Activated T-cell treated with anti-CD3 and anti-CD28 coated beads, Interleukin-2, amount 50 U/mL, for 4 hours (primary cell): ENCODE results near the gene TSEN34. TPM values are rescaled to one million over a fixed set of nuclear protein-coding genes. Genes with fewer than 3 reads are reported as not detected.
A peak's percentile ranks its signal among the peaks of the same experiment; 100 is the strongest.
"Not testable (repeated sequence)": the region's sequence is repeated elsewhere in the genome, so short reads cannot be mapped to it uniquely, and the experiment has no call there.

ENCODE experiments used
- ATAC-seq, 2 donors: fragments of 200-7000 bp; cut with Tn5 transposase; one replicate each; pipeline ENCODE4 v1.10.0; 2021
- DNase-seq: peaks from one replicate; pipeline ENCODE4 v3.0.0-alpha.2; 2020
- H3K27me3 Mint-ChIP-seq: one replicate; pipeline ENCODE4 v1.8.0; 2021; ENCODE audit warnings: low read depth, mixed read lengths
- H3K36me3 Mint-ChIP-seq: one replicate; pipeline ENCODE4 v1.8.0; 2022; ENCODE audit warnings: mixed read lengths; ENCODE audit not compliant: insufficient read depth
- H3K4me1 Mint-ChIP-seq: one replicate; pipeline ENCODE4 v1.8.0; 2021; ENCODE audit warnings: low read depth, mixed read lengths
- H3K4me3 Mint-ChIP-seq: one replicate; pipeline ENCODE4 v1.8.0; 2021; ENCODE audit warnings: mild to moderate bottlenecking, moderate library complexity, mixed read lengths
- H3K9me3 Mint-ChIP-seq: one replicate; pipeline ENCODE4 v1.8.0; 2021; ENCODE audit warnings: mixed read lengths
- total RNA-seq, 3 donors: library from RNA; stranded (reverse); gene quantifications; one replicate each; pipeline ENCODE4 v1.2.1, GENCODE V29; 2021

TSEN34 gene
- total RNA-seq, 3 donors from 2014 or later = 22.7 to 29.1 (median 25.9) TPM

GRCh38 chr19:54189735-54190502, 1.2 kb upstream of the TSEN34 start:
- H3K4me3 Mint-ChIP-seq = peak overlapping the region; percentile 87
- H3K4me1 Mint-ChIP-seq = peaks cover 37% of the 10 kb centered on the region
- DNase-seq = peak; percentile 100
- H3K36me3 Mint-ChIP-seq = peaks cover 14% of the 10 kb centered on the region
- peak; percentile 59 to 63 for ATAC-seq
- no peaks in the 10 kb centered on the region for H3K27me3 Mint-ChIP-seq
- H3K9me3 Mint-ChIP-seq = no peaks in the 10 kb centered on the region

GRCh38 chr19:54190503-54191010, 551 bp upstream of the TSEN34 start:
- ATAC-seq (peak; percentile 63 to 65), DNase-seq (peak; percentile 100)
- Mint-ChIP-seq H3K36me3 (peaks cover 14% of the 10 kb centered on the region), H3K4me1 (peaks cover 37% of the 10 kb centered on the region), H3K27me3 (no peaks in the 10 kb centered on the region), H3K4me3 (peak overlapping the region; percentile 87), H3K9me3 (no peaks in the 10 kb centered on the region)

- peaks cover 35% of the 10 kb centered on the region for H3K4me1 Mint-ChIP-seq
- peaks cover 14% of the 10 kb centered on the region for H3K36me3 Mint-ChIP-seq
- peak overlapping the region; percentile 87 for H3K4me3 Mint-ChIP-seq
- H3K27me3 Mint-ChIP-seq = no peaks in the 10 kb centered on the region
- no peaks in the 10 kb centered on the region for H3K9me3 Mint-ChIP-seq
- no peak for DNase-seq
- ATAC-seq = no peak
Measured at GRCh38 chr19:54191811-54192453, 824 bp downstream of the TSEN34 start.

GRCh38 chr19:54193011-54193410, 1.9 kb downstream of the TSEN34 start:
- Mint-ChIP-seq H3K4me3 (peak overlapping the region; percentile 87), H3K9me3 (no peaks in the 10 kb centered on the region), H3K36me3 (peaks cover 13% of the 10 kb centered on the region), H3K27me3 (no peaks in the 10 kb centered on the region), H3K4me1 (peaks cover 25% of the 10 kb centered on the region)
- no peak for ATAC-seq
- no peak for DNase-seq

- H3K9me3 Mint-ChIP-seq, H3K27me3 Mint-ChIP-seq, DNase-seq, H3K4me3 Mint-ChIP-seq, ATAC-seq: not testable (repeated sequence)
- Mint-ChIP-seq H3K4me1 (peaks cover 21% of the 10 kb centered on the region), H3K36me3 (peaks cover 13% of the 10 kb centered on the region)
Measured at GRCh38 chr19:54194463-54194862, 3.4 kb downstream of the TSEN34 start.

- Mint-ChIP-seq H3K9me3 (no peaks in the 10 kb centered on the region), H3K4me1 (peaks cover 24% of the 10 kb centered on the region), H3K4me3 (no peak overlapping the region), H3K27me3 (no peaks in the 10 kb centered on the region), H3K36me3 (peaks cover 22% of the 10 kb centered on the region)
- ATAC-seq (no peak), DNase-seq (no peak)
Measured at GRCh38 chr19:54196536-54196935, 5.4 kb downstream of the TSEN34 start.

GRCh38 chr19:54197121-54197520, 6.0 kb downstream of the TSEN34 start:
- Mint-ChIP-seq H3K36me3 (peaks cover 28% of the 10 kb centered on the region), H3K27me3 (no peaks in the 10 kb centered on the region), H3K9me3 (no peaks in the 10 kb centered on the region), H3K4me1 (peaks cover 24% of the 10 kb centered on the region), H3K4me3 (no peak overlapping the region)
- DNase-seq (no peak), ATAC-seq (no peak)

GRCh38 chr19:54199401-54199800, 8.3 kb downstream of the TSEN34 start:
- H3K27me3 Mint-ChIP-seq = no peaks in the 10 kb centered on the region
- H3K36me3 Mint-ChIP-seq = peaks cover 43% of the 10 kb centered on the region
- peaks cover 35% of the 10 kb centered on the region for H3K4me1 Mint-ChIP-seq
- ATAC-seq (no peak), DNase-seq (no peak)
- no peaks in the 10 kb centered on the region for H3K9me3 Mint-ChIP-seq
- peak overlapping the region; percentile 77 for H3K4me3 Mint-ChIP-seq

- Mint-ChIP-seq H3K27me3 (no peaks in the 10 kb centered on the region), H3K9me3 (no peaks in the 10 kb centered on the region), H3K4me1 (peaks cover 54% of the 10 kb centered on the region), H3K4me3 (peak overlapping the region; percentile 98), H3K36me3 (peaks cover 54% of the 10 kb centered on the region)
- DNase-seq = no peak
- no peak for ATAC-seq
Measured at GRCh38 chr19:54201172-54201701, 10.1 kb downstream of the TSEN34 start.

- no peaks in the 10 kb centered on the region for H3K27me3 Mint-ChIP-seq
- H3K4me3 Mint-ChIP-seq = peak overlapping the region; percentile 98
- no peaks in the 10 kb centered on the region for H3K9me3 Mint-ChIP-seq
- no peak for DNase-seq
- peaks cover 62% of the 10 kb centered on the region for H3K36me3 Mint-ChIP-seq
- ATAC-seq = no peak
- H3K4me1 Mint-ChIP-seq = peaks cover 61% of the 10 kb centered on the region
Measured at GRCh38 chr19:54201980-54202379, 10.9 kb downstream of the TSEN34 start.

GRCh38 chr19:54203151-54203611, 12.1 kb downstream of the TSEN34 start:
- peaks cover 71% of the 10 kb centered on the region for H3K36me3 Mint-ChIP-seq
- no peaks in the 10 kb centered on the region for H3K27me3 Mint-ChIP-seq
- peak overlapping the region; percentile 98 for H3K4me3 Mint-ChIP-seq
- DNase-seq (no peak), ATAC-seq (no peak)
- H3K9me3 Mint-ChIP-seq = no peaks in the 10 kb centered on the region
- H3K4me1 Mint-ChIP-seq = peaks cover 73% of the 10 kb centered on the region

GRCh38 chr19:54204767-54205468, 13.8 kb downstream of the TSEN34 start:
- Mint-ChIP-seq H3K4me3 (peak overlapping the region; percentile 98), H3K4me1 (peaks cover 87% of the 10 kb centered on the region), H3K9me3 (no peaks in the 10 kb centered on the region), H3K27me3 (no peaks in the 10 kb centered on the region), H3K36me3 (peaks cover 76% of the 10 kb centered on the region)
- ATAC-seq (no peak), DNase-seq (no peak)

GRCh38 chr19:54206030-54206830, 15.1 kb downstream of the TSEN34 start:
- Mint-ChIP-seq H3K4me1 (peaks cover 95% of the 10 kb centered on the region), H3K27me3 (no peaks in the 10 kb centered on the region), H3K9me3 (no peaks in the 10 kb centered on the region), H3K4me3 (peak overlapping the region; percentile 98), H3K36me3 (peaks cover 70% of the 10 kb centered on the region)
- DNase-seq (no peak), ATAC-seq (no peak)
